ENCODE measurements around the gene ZER1.

Gene ZER1

GRCh38 chr9:128689293-128689774 lies 82.4 kb downstream of the ZER1 start:
- DNase-seq: peak in 3 of 6 experiments; percentile 54 to 77 (median 66)

- DNase-seq: peak; percentile 84 to 93 (median 88)
These were observed 83.0 kb downstream of the ZER1 start, which contains the start of gene SET for GRCh38 chr9:128688501-128689292. TSS of gene SET (plus strand) at chr9:128689222. CDS start at chr9:128689583, 361 bp downstream.

- DNase-seq: no peak
These were observed 84.3 kb downstream of the ZER1 start for GRCh38 chr9:128687453-128687852.

- DNase-seq: peak in 4 of 6 experiments; percentile 9 to 30 (median 22)
These were observed 85.9 kb downstream of the ZER1 start for GRCh38 chr9:128685636-128686489.

- peak; percentile 57 to 76 (median 66) for DNase-seq
These were observed 87.2 kb downstream of the ZER1 start for GRCh38 chr9:128684325-128685199.

GRCh38 chr9:128684065-128684324 lies 87.7 kb downstream of the ZER1 start:
- DNase-seq: peak in 1 of 6 experiments; percentile 38

GRCh38 chr9:128683340-128684064 lies 88.2 kb downstream of the ZER1 start:
- peak in 2 of 6 experiments; percentile 24 to 37 for DNase-seq

Data from stimulated activated naive CD4-positive, alpha-beta T cell (primary cell).